ENCODE measurements around the gene GPR15LG. TPM values are rescaled to one million over a fixed set of nuclear protein-coding genes. Genes with fewer than 3 reads are reported as not detected.

Gene GPR15LG
- total RNA-seq, result not detected in 2 replicates

GRCh38 chr10:84173501-84173929 is at the start of gene GPR15LG:
Gene GPR15LG, plus strand, starts transcription at chr10:84173801. Its CDS starts 51 bp downstream, at chr10:84173852.

GRCh38 chr10:84139126-84140035 is 34.2 kb upstream of the GPR15LG start, which contains the start of gene GHITM:
Gene GHITM, plus strand, starts transcription at chr10:84139509. Its CDS starts 1,992 bp downstream, at chr10:84141501.

GRCh38 chr10:84194424-84195043 is 20.9 kb downstream of the GPR15LG start, which contains the start of gene CDHR1:
Gene CDHR1, plus strand, starts transcription at chr10:84194537. Its CDS starts 224 bp downstream, at chr10:84194761.

GRCh38 chr10:84225427-84226173 is 52.0 kb downstream of the GPR15LG start, which contains the start of gene LRIT2:
Gene LRIT2, minus strand, starts transcription at chr10:84225544. Its CDS starts 24 bp downstream, at chr10:84225520.

Other genes starting within 250 kb of the GPR15LG start
- 208 and 214 TPM in 2 replicates for gene GHITM, start 34.3 kb upstream of the GPR15LG start, total RNA-seq
- not detected in 2 replicates for gene CDHR1, start 20.7 kb downstream of the GPR15LG start, total RNA-seq
- gene LRIT2, start 51.7 kb downstream of the GPR15LG start, total RNA-seq, result not detected in 2 replicates
- gene LRIT1, start 67.7 kb downstream of the GPR15LG start, total RNA-seq, result not detected in 2 replicates
- not detected in 2 replicates for gene RGR, start 71.3 kb downstream of the GPR15LG start, total RNA-seq
- 24.5 and 38.5 TPM in 2 replicates for gene CCSER2, start 154.8 kb downstream of the GPR15LG start, total RNA-seq